Stomach (tissue), 4 donors: Measurements from ENCODE around the gene HDLBP.

Experiments
- EP300 ChIP-seq: sonication (generic); formaldehyde crosslinking; IDR thresholded peaks from one replicate; pipeline ENCODE4 v1.6.1; 2017; ENCODE audit warnings: antibody characterized with exemption
- POLR2A ChIP-seq, 4 donors: fragments of 450-650 bp; IDR thresholded peaks; one replicate each; pipeline ENCODE4 v1.6.1; 2016; ENCODE audit warnings: antibody characterized with exemption in 4 of 4, control low read depth in 2 of 4, mild to moderate bottlenecking in 1 of 4, moderate library complexity in 1 of 4
- POLR2AphosphoS5 ChIP-seq, 3 donors: sonication (generic); formaldehyde crosslinking; IDR thresholded peaks; one replicate each; pipeline ENCODE4 v1.6.1; 2016; ENCODE audit warnings: antibody characterized with exemption in 3 of 3
- TF ChIP-seq, protein P1 (sequence below), 7 experiments: fragments of 450-650 bp in 4 of 7; fragments of 200-600 bp in 3 of 7; sonication (generic) in 3 of 7; IDR thresholded peaks; one replicate each; pipeline ENCODE4 v1.5.1; 2016 to 2019; ENCODE audit warnings: antibody characterized with exemption in 7 of 7, control low read depth in 2 of 7, mild to moderate bottlenecking in 1 of 7

DNA sequence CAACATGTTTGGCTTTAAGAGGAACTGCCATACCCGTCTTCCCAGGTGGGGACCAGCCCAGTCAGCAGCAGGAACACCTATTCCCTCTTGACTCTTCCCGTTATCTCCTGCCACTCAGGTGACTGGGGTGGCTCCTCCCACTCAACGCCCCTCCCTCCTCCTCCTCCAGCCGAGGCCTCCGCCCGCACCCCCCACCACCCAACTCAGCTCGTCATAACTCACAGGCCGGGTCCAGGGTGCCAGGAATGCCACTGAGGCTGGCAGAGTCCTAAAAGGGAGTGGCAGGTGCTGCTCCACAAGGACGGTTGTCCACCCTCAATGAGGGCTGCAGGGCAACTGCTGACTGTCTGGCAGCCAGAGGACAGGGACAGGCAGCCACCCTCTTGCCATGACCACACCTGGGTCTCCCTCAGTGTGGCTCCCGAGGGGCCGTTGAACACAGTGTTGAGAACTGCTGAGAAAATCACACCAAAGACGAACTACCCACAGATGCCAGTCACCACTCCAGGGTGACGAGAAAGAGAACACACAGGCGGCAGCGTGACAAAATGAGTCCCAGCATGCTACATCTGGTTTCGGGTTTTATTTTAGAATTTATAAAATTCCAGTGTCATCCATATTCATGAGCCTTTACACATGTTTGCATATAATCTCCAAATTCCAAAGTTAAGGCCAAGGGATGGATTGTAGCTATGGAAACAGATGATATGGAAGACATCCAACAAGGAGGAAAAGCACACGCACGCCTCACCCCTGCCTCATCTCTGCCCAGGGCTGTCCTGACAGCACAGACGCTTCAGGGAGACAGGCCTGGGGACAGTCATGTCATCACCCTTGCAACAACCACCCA lies 88.5 kb downstream of the HDLBP start:
- TF ChIP-seq, protein P1, sequence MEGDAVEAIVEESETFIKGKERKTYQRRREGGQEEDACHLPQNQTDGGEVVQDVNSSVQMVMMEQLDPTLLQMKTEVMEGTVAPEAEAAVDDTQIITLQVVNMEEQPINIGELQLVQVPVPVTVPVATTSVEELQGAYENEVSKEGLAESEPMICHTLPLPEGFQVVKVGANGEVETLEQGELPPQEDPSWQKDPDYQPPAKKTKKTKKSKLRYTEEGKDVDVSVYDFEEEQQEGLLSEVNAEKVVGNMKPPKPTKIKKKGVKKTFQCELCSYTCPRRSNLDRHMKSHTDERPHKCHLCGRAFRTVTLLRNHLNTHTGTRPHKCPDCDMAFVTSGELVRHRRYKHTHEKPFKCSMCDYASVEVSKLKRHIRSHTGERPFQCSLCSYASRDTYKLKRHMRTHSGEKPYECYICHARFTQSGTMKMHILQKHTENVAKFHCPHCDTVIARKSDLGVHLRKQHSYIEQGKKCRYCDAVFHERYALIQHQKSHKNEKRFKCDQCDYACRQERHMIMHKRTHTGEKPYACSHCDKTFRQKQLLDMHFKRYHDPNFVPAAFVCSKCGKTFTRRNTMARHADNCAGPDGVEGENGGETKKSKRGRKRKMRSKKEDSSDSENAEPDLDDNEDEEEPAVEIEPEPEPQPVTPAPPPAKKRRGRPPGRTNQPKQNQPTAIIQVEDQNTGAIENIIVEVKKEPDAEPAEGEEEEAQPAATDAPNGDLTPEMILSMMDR (IDR thresholded peaks at IDR 0.05), result no peak
- TF ChIP-seq POLR2AphosphoS5 (IDR thresholded peaks at IDR 0.05), result no peak
- TF ChIP-seq EP300, result no peak
- TF ChIP-seq POLR2A (IDR thresholded peaks at IDR 0.05), result no peak
